ENCODE data around the gene TPM2.

Gene TPM2

GRCh38 chr9:35691334-35691650, 1.6 kb upstream of the TPM2 start:
- TF ChIP-seq, protein P1, sequence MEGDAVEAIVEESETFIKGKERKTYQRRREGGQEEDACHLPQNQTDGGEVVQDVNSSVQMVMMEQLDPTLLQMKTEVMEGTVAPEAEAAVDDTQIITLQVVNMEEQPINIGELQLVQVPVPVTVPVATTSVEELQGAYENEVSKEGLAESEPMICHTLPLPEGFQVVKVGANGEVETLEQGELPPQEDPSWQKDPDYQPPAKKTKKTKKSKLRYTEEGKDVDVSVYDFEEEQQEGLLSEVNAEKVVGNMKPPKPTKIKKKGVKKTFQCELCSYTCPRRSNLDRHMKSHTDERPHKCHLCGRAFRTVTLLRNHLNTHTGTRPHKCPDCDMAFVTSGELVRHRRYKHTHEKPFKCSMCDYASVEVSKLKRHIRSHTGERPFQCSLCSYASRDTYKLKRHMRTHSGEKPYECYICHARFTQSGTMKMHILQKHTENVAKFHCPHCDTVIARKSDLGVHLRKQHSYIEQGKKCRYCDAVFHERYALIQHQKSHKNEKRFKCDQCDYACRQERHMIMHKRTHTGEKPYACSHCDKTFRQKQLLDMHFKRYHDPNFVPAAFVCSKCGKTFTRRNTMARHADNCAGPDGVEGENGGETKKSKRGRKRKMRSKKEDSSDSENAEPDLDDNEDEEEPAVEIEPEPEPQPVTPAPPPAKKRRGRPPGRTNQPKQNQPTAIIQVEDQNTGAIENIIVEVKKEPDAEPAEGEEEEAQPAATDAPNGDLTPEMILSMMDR (conservative IDR thresholded peaks at IDR 0.05): no peak
- no peak for TF ChIP-seq ZFX (IDR thresholded peaks at IDR 0.05)
- H3K27ac ChIP-seq: peak overlapping the region; percentile 56

GRCh38 chr9:35690614-35691333, 1.0 kb upstream of the TPM2 start:
- H3K27ac ChIP-seq: peak overlapping the region; percentile 56
- TF ChIP-seq ZFX (IDR thresholded peaks at IDR 0.05): no peak
- TF ChIP-seq, protein P1 (conservative IDR thresholded peaks at IDR 0.05): no peak

DNA sequence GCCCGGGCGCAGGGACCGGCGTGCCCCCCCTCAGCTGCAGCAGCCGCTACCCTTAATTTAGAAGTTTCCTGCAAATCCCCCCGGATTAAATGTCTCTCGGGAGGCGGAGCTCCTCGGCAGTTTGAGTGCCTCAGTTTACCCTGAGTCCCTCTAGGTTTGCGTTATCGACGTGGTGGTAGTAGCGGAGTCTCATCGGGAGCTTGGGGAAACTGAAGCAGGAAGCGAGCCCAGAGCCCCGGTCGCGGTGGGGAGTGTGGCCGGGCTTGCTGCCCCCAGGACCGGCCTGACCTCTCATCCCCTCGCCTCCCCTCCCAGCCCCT, 529 bp upstream of the TPM2 start:
- no peak for TF ChIP-seq ZFX (IDR thresholded peaks at IDR 0.05)
- TF ChIP-seq, protein P1 (conservative IDR thresholded peaks at IDR 0.05): no peak
- peak overlapping the region; percentile 56 for H3K27ac ChIP-seq

DNA sequence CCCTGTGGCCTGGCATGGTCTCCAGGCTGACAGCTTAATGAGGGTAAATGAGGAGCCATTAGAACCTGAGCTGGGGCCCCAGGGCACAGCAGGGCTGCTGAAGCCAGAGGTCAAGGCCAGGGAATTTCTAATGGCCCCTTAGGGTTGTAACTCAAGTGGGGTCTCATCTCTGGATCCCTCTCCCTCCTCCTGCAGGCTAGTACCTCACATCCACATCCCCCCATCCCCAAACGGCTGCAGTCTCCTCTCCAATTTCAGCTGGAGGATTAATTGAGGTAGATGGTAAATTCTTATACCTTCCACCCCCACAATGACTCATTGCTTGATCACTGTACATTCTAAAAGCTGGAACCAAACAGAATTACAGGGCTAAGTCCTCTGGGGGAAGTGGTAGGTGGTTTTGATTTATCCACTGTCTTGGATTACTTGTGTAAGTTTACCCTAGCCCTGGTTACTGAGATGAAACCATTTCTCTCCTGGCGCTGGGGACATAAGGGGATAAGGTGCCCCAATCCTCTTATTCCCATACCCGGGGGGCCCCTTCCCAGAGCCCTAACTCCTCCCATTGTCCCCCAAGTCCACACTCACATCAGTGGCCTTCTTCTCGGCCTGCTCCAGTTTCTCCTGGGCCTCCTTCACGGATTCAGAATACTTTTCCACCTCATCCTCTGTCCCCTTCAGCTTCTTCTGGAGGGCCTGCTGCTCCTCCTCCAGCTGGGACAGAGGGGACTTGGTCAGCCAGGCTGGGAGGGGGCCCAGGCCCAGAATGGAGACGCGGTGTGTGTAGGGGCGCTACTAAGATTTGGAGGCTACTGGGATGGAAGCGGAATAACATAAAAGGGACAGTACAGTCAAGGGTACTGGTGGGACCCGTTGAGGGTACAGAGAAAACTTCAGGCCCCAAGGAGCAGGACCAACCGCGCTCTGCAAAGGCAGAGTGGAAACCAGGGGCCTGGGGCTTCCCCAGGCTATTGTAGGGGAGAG, 875 bp downstream of the TPM2 start:
- no peak overlapping the region for H3K27ac ChIP-seq
- TF ChIP-seq, protein P1 (conservative IDR thresholded peaks at IDR 0.05): no peak
- no peak for TF ChIP-seq ZFX (IDR thresholded peaks at IDR 0.05)

DNA sequence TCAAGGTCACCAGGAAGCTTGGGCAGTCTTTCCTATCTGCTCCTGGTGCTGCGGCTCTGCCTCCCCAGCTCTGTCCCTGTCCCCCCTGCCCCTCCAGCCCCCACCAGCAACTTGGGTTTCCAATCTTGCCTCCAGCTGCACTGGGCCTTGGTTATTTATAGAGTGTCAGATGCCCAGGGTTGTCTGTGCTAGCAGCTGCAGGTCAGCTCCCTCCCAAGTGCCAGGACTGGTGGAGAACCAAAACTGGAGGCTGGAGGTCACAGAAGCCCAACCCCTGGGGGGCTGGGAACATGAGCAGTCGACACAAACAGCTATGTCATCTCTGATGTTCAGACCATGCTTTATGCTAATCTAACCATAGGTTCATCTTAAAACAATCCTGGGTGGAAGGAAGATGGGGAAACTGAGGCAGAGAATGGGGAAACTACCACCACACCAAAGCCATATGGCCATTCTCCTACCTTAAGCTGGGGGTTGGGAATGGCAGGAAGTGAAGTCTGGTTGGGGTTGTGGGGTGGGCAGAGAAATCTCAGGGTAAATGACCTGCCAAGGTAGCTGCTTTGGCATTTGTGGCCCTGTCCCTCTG, 1.7 kb downstream of the TPM2 start:
- no peak overlapping the region for H3K27ac ChIP-seq
- TF ChIP-seq, protein P1 (conservative IDR thresholded peaks at IDR 0.05): no peak
- TF ChIP-seq ZFX (IDR thresholded peaks at IDR 0.05): no peak

GRCh38 chr9:35687306-35687705, 2.4 kb downstream of the TPM2 start:
- no peak overlapping the region for H3K27ac ChIP-seq
- TF ChIP-seq, protein P1 (conservative IDR thresholded peaks at IDR 0.05): no peak
- TF ChIP-seq ZFX (IDR thresholded peaks at IDR 0.05): no peak

Measured in C4-2B (cell line).